ENCODE data around the gene PLIN3. TPM values are rescaled to one million over a fixed set of nuclear protein-coding genes. Genes with fewer than 3 reads are reported as not detected.
"Not testable (repeated sequence)": the region's sequence is repeated elsewhere in the genome, so short reads cannot be mapped to it uniquely, and the experiment has no call there.

PLIN3 gene
- total and polyA plus RNA-seq, 9 of the 15 experiments (the other 6 are each of a cell fraction or from before 2014, with no cell fraction given): 7.5 to 75.6 (median 43.1) TPM

DNA sequence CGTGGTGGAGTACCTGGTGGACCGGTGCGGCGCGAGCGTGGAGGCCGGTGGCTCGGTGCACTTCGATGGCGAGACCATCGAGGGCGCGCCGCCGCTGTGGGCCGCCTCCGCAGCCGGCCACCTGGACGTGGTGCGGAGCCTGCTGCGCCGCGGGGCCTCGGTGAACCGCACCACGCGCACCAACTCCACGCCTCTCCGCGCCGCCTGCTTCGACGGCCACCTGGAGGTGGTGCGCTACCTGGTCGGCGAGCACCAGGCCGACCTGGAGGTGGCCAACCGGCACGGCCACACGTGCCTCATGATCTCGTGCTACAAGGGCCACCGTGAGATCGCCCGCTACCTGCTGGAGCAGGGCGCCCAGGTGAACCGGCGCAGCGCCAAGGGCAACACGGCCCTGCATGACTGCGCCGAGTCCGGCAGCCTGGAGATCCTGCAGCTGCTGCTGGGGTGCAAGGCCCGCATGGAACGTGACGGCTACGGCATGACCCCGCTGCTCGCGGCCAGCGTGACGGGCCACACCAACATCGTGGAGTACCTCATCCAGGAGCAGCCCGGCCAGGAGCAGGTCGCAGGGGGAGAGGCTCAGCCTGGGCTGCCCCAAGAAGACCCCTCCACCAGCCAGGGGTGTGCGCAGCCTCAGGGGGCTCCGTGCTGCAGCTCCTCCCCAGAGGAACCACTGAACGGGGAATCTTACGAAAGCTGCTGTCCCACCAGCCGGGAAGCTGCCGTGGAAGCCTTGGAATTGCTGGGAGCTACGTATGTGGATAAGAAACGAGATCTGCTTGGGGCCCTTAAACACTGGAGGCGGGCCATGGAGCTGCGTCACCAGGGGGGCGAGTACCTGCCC lies 75.2 kb downstream of the PLIN3 start (continued):
- 0 out of 4 replicates have a peak, but pooled peaks of 1 of the 2 experiments have one; percentile 25 for TF ChIP-seq SIN3A (IDR thresholded peaks at IDR 0.05; ENCODE audit: borderline replicate concordance in 2 of 2, control insufficient read depth in 1 of 2, low read depth in 2 of 2, low read length in 2 of 2)
- peak; percentile 61 for TF ChIP-seq U2AF1 (optimal IDR thresholded peaks at IDR 0.05; ENCODE audit: low read depth, low read length)
- peak; percentile 24; the same call in 1 of the 2 replicates for TF ChIP-seq KAT7 (CRISPR knock-in tag; IDR thresholded peaks at IDR 0.05; ENCODE audit: borderline replicate concordance)
- TF ChIP-seq NR3C1 (CRISPR knock-in tag; IDR thresholded peaks at IDR 0.05): peak; percentile 86; the same call in 1 of the 2 replicates
- TF ChIP-seq RBM34 (IDR thresholded peaks at IDR 0.05; ENCODE audit: borderline replicate concordance, insufficient read depth, low read length): 0 out of 2 replicates have a peak, but pooled peaks have one; percentile 31
- TF ChIP-seq, protein P1, sequence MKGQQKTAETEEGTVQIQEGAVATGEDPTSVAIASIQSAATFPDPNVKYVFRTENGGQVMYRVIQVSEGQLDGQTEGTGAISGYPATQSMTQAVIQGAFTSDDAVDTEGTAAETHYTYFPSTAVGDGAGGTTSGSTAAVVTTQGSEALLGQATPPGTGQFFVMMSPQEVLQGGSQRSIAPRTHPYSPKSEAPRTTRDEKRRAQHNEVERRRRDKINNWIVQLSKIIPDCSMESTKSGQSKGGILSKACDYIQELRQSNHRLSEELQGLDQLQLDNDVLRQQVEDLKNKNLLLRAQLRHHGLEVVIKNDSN (CRISPR knock-in tag; IDR thresholded peaks at IDR 0.05): peak; percentile 56
- peak; percentile 92 for TF ChIP-seq ZNF282 (CRISPR knock-in tag; IDR thresholded peaks at IDR 0.05)
- TF ChIP-seq RBFOX2 (IDR thresholded peaks at IDR 0.05; ENCODE audit: low read depth, low read length): peak; percentile 69
- peak; percentile 42 for TF ChIP-seq SAP30 (IDR thresholded peaks at IDR 0.05; ENCODE audit: borderline replicate concordance, insufficient read depth, low read depth, low read length, poor library complexity, severe bottlenecking)
- peak; percentile 62; the same call in 1 of the 2 replicates for TF ChIP-seq ZNF124 (CRISPR knock-in tag; IDR thresholded peaks at IDR 0.05)
- not testable (repeated sequence) for TF ChIP-seq FOXM1 (IDR thresholded peaks at IDR 0.05; ENCODE audit: low read depth)
- TF ChIP-seq FOXM1 (CRISPR knock-in tag; IDR thresholded peaks at IDR 0.05; ENCODE audit: low read depth): peak; percentile 68; the same call in 1 of the 2 replicates
- TF ChIP-seq NONO (IDR thresholded peaks at IDR 0.05; ENCODE audit: low read depth in 2 of 2, low read length in 1 of 2): 0 out of 4 replicates have a peak, but pooled peaks of 1 of the 2 experiments have one; percentile 2
- TF ChIP-seq ZFX (CRISPR knock-in tag; IDR thresholded peaks at IDR 0.05): peak; percentile 57
- TF ChIP-seq PHF20 (IDR thresholded peaks at IDR 0.05; ENCODE audit: partially characterized antibody): peak; percentile 10
- TF ChIP-seq RBBP5 (IDR thresholded peaks at IDR 0.05; ENCODE audit: borderline replicate concordance, insufficient read depth, low read length, poor library complexity, severe bottlenecking): peak; percentile 93
- TF ChIP-seq ZNF431 (CRISPR knock-in tag; IDR thresholded peaks at IDR 0.05): 0 out of 2 replicates have a peak, but pooled peaks have one; percentile 22
- TF ChIP-seq HDAC1 (IDR thresholded peaks at IDR 0.05): peak in 1 of 2 experiments; percentile 46; a peak in 1 of 4 replicates
- 0 out of 2 replicates have a peak, but pooled peaks have one; percentile 30 for TF ChIP-seq E2F3 (CRISPR knock-in tag; IDR thresholded peaks at IDR 0.05)
- peak; percentile 42 for TF ChIP-seq L3MBTL2 (IDR thresholded peaks at IDR 0.05)
- TF ChIP-seq, protein P2, sequence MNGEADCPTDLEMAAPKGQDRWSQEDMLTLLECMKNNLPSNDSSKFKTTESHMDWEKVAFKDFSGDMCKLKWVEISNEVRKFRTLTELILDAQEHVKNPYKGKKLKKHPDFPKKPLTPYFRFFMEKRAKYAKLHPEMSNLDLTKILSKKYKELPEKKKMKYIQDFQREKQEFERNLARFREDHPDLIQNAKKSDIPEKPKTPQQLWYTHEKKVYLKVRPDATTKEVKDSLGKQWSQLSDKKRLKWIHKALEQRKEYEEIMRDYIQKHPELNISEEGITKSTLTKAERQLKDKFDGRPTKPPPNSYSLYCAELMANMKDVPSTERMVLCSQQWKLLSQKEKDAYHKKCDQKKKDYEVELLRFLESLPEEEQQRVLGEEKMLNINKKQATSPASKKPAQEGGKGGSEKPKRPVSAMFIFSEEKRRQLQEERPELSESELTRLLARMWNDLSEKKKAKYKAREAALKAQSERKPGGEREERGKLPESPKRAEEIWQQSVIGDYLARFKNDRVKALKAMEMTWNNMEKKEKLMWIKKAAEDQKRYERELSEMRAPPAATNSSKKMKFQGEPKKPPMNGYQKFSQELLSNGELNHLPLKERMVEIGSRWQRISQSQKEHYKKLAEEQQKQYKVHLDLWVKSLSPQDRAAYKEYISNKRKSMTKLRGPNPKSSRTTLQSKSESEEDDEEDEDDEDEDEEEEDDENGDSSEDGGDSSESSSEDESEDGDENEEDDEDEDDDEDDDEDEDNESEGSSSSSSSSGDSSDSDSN (IDR thresholded peaks at IDR 0.05; ENCODE audit: borderline replicate concordance in 1 of 2, low read depth in 2 of 2, low read length in 2 of 2): 0 out of 4 replicates have a peak, but pooled peaks of 1 of the 2 experiments have one; percentile 46
- TF ChIP-seq, protein P3, sequence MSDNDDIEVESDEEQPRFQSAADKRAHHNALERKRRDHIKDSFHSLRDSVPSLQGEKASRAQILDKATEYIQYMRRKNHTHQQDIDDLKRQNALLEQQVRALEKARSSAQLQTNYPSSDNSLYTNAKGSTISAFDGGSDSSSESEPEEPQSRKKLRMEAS (CRISPR knock-in tag; IDR thresholded peaks at IDR 0.05): peak; percentile 86

Data from K562 (cell line).